Caco-2 (cell line): ENCODE data around the gene PTEN. TPM values are rescaled to one million over a fixed set of nuclear protein-coding genes. Genes with fewer than 3 reads are reported as not detected.
"Not testable (repeated sequence)": the region's sequence is repeated elsewhere in the genome, so short reads cannot be mapped to it uniquely, and the experiment has no call there.

ENCODE experiments used
- BruUV-seq: library from RNA; stranded (reverse); fragments of 400-500 nt; replicated peaks from 2 replicates; lab custom pipeline; 2021; lab: Mats Ljungman, UMichigan
- CTCF ChIA-PET: fragments of 300-600 bp; sonication (Branson Sonifier 250); formaldehyde crosslinking; loops from one replicate; lab custom pipeline; 2022; ENCODE audit warnings: antibody characterized with exemption; lab: Charles Lee
- POLR2A ChIA-PET: fragments of 300-600 bp; sonication (Branson Sonifier 250); formaldehyde crosslinking; loops from one replicate; lab custom pipeline; 2022; ENCODE audit warnings: antibody characterized with exemption; lab: Charles Lee
- DNase-seq, 2 experiments: peaks; one replicate each; pipeline versions ENCODE4 v3.0.0 to v3.0.0-alpha.2; 2020 to 2022
- H3K27me3 ChIP-seq: replicated peaks from 2 replicates; pipeline ENCODE4 v1.6.0; 2011; ENCODE audit warnings: low read length; ENCODE audit not compliant: control insufficient read depth, insufficient read depth
- H3K36me3 ChIP-seq: 2 replicates; pipeline ENCODE4 v1.5.1; 2011; ENCODE audit warnings: low read length; ENCODE audit not compliant: control insufficient read depth, insufficient read depth
- H3K4me1 ChIP-seq: fragments of 250-450 bp; sonication (Bioruptor Pico); 2 replicates; pipeline ENCODE4 v1.5.1; 2020; ENCODE audit warnings: mild to moderate bottlenecking
- H3K4me3 ChIP-seq: 2 replicates; pipeline ENCODE4 v1.5.1; 2011; ENCODE audit warnings: low read depth, mild to moderate bottlenecking, control low read depth, low read length
- H3K9me3 ChIP-seq: fragments of 250-450 bp; sonication (Bioruptor Pico); 2 replicates; pipeline ENCODE4 v1.5.1; 2020; ENCODE audit warnings: mild to moderate bottlenecking, moderate library complexity
- H3K27ac Mint-ChIP-seq: one replicate; pipeline ENCODE4 v1.8.0; 2022; ENCODE audit warnings: mixed read lengths; ENCODE audit not compliant: unreplicated experiment
- H3K27me3 Mint-ChIP-seq: one replicate; pipeline ENCODE4 v1.8.0; 2022; ENCODE audit warnings: mixed read lengths; ENCODE audit not compliant: insufficient read depth, unreplicated experiment
- H3K36me3 Mint-ChIP-seq: one replicate; pipeline ENCODE4 v1.8.0; 2022; ENCODE audit warnings: mild to moderate bottlenecking, mixed read lengths; ENCODE audit not compliant: insufficient read depth, unreplicated experiment
- H3K4me1 Mint-ChIP-seq: one replicate; pipeline ENCODE4 v1.8.0; 2022; ENCODE audit warnings: low read depth, mixed read lengths; ENCODE audit not compliant: unreplicated experiment
- H3K4me3 Mint-ChIP-seq: one replicate; pipeline ENCODE4 v1.8.0; 2022; ENCODE audit warnings: mild to moderate bottlenecking, moderate library complexity, mixed read lengths; ENCODE audit not compliant: unreplicated experiment
- H3K9me3 Mint-ChIP-seq: one replicate; pipeline ENCODE4 v1.8.0; 2022; ENCODE audit warnings: mixed read lengths; ENCODE audit not compliant: unreplicated experiment
- CTCF ChIP-seq, 2 experiments: fragments of 200-600 bp in 1 of 2; IDR thresholded peaks; 1 replicate in 1 of 2; 2 replicates in 1 of 2; pipeline versions ENCODE4 v1.5.1 to v1.8.0; 2011 to 2022; ENCODE audit warnings: antibody characterized with exemption in 1 of 2, control low read depth in 1 of 2, inconsistent platforms in 1 of 2, low read depth in 1 of 2, low read length in 1 of 2, mild to moderate bottlenecking in 1 of 2, moderate library complexity in 1 of 2; ENCODE audit not compliant: insufficient read depth in 1 of 2, severe bottlenecking in 1 of 2, unreplicated experiment in 1 of 2
- intact Hi-C: fragments of 100-400 bp; cut with micrococcal nuclease; formaldehyde crosslinking; loops from one replicate; pipeline ENCODE4 v1.10.0; 2022; ENCODE audit not compliant: unreplicated experiment
- total RNA-seq: library from RNA; stranded (reverse); gene quantifications from 2 replicates; pipeline ENCODE4 v1.2.3, GENCODE V29; 2022

The PTEN gene
- total RNA-seq, 1 experiment from 2014 or later, result 56.3 TPM

- Mint-ChIP-seq H3K9me3 (no peaks in the 10 kb centered on the region), H3K4me1 (peaks cover 13% of the 10 kb centered on the region), H3K36me3 (peaks cover 18% of the 10 kb centered on the region), H3K27me3 (no peaks in the 10 kb centered on the region), H3K4me3 (no peak overlapping the region), H3K27ac (no peak overlapping the region)
- no TSS peak for BruUV-seq
- H3K4me1 ChIP-seq, result peaks cover 21% of the 10 kb centered on the region; the same call in 1 of the 2 replicates
- H3K36me3 ChIP-seq, result no peaks in the 10 kb centered on the region
- H3K4me3 ChIP-seq, result no peak overlapping the region; the same call in 1 of the 2 replicates
- no peak for TF ChIP-seq CTCF (IDR thresholded peaks at IDR 0.05; ENCODE audit: insufficient read depth in 1 of 2, low read depth in 1 of 2, low read length in 1 of 2, severe bottlenecking in 1 of 2, unreplicated experiment in 1 of 2)
- no peak for DNase-seq
- CTCF ChIA-PET, result no interaction called here
- POLR2A ChIA-PET, result no interaction called here
- intact Hi-C loops, result no loop called here
- no peaks in the 10 kb centered on the region for H3K27me3 ChIP-seq
- no peaks in the 10 kb centered on the region for H3K9me3 ChIP-seq
These were observed 4.0 kb downstream of the PTEN start for GRCh38 chr10:87867453-87867852.

GRCh38 chr10:87868277-87868676 lies 4.9 kb downstream of the PTEN start:
- Histone ChIP-seq H3K27me3 (no peaks in the 10 kb centered on the region), H3K9me3 (no peaks in the 10 kb centered on the region), H3K4me1 (peaks cover 21% of the 10 kb centered on the region; the same call in 1 of the 2 replicates), H3K36me3 (no peaks in the 10 kb centered on the region), H3K4me3 (no peak overlapping the region)
- Mint-ChIP-seq H3K36me3 (peaks cover 11% of the 10 kb centered on the region), H3K27ac (no peak overlapping the region), H3K27me3 (no peaks in the 10 kb centered on the region), H3K4me3 (no peak overlapping the region), H3K9me3 (no peaks in the 10 kb centered on the region), H3K4me1 (peaks cover 13% of the 10 kb centered on the region)
- CTCF ChIA-PET, result no interaction called here
- intact Hi-C loops, result no loop called here
- TF ChIP-seq CTCF (IDR thresholded peaks at IDR 0.05; ENCODE audit: insufficient read depth in 1 of 2, low read depth in 1 of 2, low read length in 1 of 2, severe bottlenecking in 1 of 2, unreplicated experiment in 1 of 2), result no peak
- POLR2A ChIA-PET, result no interaction called here
- BruUV-seq, result no TSS peak
- DNase-seq, result no peak

- H3K27ac Mint-ChIP-seq, H3K27me3 ChIP-seq, H3K36me3 Mint-ChIP-seq, H3K4me3 Mint-ChIP-seq, H3K9me3 Mint-ChIP-seq, DNase-seq, H3K36me3 ChIP-seq, CTCF ChIA-PET, H3K27me3 Mint-ChIP-seq, BruUV-seq, H3K4me3 ChIP-seq, intact Hi-C loops, H3K9me3 ChIP-seq, POLR2A ChIA-PET: not testable (repeated sequence)
- H3K4me1 Mint-ChIP-seq, result peaks cover 13% of the 10 kb centered on the region
- H3K4me1 ChIP-seq, result peaks cover 21% of the 10 kb centered on the region; the same call in 1 of the 2 replicates
These were observed 5.7 kb downstream of the PTEN start for GRCh38 chr10:87869139-87869538.
